IPS-NIHi7 (cell line): ENCODE measurements around the gene NOS1AP.

Experiments used
- DNase-seq: peaks from one replicate; pipeline ENCODE4 v3.0.0; 2012; ENCODE audit warnings: mixed read lengths; ENCODE audit errors: extremely low spot score

The NOS1AP gene

DNA sequence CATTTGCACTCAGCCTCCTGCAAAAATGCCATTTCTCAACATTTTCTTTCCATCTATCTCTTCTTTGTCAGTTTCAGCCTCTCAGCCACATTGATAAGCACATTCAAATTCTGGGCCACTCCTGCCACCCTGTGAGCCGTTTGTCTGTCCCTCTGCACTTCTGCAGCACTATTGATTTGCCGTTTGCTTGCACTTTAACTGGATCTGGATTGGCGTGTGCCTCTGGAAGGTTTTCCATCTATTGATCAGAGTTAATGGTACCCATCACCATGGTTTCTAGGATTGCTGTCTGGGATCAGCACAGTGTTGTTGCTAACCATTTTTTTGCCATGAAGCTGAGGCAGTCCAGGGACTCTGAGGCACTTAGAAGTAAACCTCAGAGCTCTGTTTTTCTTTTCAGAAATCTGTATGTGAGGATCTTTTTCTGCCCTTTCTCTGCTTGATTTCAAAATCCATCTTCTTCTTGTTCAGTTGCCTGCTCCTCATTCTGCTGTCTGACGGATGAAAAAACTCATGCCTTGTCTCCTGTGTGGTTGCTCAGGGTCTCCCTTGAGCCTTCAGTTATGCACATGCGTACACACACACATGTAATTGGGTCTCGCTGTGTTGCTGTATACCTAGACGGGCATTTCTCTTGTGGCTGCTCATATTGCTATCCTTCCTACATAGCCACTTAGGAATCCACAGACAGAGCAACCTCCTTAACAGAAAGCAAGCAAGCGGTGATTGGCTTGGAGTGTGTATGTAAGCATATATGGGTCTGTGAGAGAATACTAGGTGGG is 67.9 kb downstream of the NOS1AP start:
- no peak for DNase-seq

DNA sequence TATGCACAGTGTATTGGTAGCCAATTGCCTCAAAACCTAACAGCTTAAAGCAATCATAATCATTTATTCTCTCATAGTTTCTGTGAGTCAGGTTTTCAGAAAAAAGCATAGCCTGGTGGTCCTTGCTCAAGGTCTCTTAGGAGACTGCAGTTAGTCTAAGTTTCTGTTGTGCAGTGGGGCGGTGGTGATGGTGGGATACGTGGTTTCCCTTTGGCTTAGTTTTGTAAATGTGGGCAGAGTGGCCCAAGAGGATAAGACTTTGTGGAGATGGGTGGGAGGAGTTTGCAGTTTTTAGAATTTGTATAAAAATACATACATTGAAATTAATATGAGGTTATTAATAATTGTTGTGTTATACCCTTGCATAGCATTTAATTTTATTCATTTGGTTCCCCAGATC is 68.6 kb downstream of the NOS1AP start:
- DNase-seq = no peak

DNA sequence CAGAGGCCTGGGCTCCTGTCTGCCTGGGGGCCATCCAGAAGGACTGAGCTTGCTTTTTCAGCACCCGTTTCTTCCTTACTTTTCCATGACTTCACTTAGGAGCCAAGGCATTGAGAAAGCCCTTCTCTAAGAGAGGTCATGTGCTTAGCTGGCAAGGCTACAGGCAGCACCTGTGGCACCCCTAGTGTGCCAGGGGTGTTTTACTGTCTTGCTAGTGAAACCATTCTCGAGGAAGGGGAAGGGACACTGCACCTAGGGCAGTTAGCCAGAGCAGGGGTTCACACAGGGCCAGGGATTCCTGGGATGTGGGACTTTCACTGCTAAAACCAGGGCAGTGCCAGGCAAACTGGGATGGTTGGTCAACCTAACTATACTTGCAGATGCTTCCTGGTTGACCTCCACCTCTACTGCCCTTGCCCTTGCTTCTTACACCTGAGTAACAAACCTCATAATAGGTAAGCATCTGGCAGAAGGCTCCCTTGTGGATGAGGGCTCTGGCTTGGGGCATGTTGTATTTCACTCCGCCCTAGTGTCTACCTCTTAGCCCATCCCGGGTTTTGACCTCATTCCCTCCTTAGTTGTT is 69.2 kb downstream of the NOS1AP start:
- DNase-seq = no peak

DNA sequence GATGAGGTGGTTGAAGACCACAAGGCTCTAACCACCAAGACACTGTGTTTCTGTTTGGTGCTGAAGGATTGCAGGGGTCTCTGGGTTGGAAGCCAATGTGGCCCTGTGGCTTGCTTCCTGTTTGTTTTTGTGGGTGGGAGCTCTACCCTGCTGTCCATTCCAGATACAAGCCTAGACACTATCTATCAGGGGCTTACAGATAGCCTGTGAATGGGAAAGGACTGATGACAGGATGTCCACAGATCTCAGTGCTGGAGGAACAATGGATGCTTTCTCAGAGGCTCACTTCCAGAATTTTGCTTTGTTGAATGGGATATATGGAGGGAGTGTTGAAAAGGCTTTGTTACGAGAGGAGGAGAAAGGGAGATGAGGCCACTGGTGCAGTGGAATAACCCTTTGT is 69.7 kb downstream of the NOS1AP start:
- no peak for DNase-seq

DNA sequence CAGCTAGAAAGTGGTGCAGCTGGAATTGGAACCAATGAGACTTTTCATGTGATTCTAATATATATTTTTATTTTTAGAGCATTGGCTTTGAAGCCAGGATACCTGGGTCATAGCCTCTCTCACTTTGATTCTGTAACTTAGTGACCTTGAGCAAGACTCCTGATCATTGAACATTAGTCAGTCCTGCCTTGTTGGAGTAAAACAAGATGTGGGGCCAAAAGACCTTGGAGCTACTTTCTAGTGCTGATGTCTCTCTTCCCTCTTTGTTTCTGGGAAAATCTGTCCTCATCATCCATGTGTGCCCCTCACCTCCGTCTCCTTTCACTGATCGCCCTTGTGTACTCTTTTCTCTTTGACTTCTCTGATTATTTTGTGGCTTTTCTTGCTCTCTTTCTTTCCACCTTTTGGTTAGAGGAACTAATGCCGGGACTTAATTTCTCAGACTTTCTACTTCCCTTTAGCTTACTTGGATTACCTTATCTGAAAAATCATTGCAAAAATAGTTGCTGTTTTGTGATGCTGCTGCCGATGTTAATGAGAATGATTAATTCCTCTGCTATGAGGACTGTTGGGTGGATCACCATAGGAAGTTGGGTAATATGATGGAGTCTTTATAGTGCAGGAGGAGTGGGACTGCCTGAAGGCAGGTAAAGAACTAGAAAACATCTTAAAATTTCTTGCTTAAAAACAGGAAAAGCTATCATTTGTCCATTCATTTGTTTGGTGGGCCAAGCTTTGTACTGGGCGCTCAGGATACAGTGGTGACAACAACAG is 72.0 kb downstream of the NOS1AP start:
- no peak for DNase-seq

DNA sequence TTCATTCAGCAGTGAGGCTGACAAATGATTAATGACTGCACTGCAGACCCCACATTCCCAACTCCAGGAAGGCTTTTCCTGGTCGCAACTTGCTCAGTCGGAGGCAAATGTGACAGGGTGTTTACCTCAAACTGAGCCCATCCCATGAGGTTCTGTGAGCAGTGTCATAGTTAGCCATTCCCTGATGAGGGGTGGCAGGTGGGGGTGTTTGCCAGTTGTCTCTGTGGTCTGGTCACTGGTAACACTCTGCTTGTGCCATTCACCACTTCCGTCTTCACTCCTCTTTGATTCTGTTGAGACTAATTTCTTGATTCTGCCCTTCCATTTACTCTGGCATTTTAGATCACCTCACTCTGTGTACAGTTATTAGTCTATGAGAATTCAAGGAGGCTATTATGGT is 73.5 kb downstream of the NOS1AP start:
- DNase-seq = no peak

DNA sequence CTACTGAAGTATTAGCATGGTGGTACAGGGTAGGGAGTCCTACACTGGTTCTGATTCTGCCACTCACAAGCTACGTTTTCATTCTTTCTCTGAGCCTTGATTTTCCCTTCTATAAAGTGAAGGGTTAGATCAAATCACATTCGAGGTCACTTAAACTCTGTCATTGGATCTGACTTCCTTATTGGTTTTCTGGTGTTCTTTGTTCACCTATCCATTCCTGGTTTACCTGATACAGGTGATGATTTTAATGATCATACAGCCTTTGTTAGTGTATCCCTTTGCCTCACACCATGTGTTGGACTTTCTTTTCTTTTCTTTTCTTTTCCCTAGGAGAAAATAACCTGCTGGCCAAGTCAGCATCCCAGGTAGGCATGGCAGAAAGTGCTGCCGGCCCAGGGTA is 74.8 kb downstream of the NOS1AP start:
- DNase-seq = no peak

DNA sequence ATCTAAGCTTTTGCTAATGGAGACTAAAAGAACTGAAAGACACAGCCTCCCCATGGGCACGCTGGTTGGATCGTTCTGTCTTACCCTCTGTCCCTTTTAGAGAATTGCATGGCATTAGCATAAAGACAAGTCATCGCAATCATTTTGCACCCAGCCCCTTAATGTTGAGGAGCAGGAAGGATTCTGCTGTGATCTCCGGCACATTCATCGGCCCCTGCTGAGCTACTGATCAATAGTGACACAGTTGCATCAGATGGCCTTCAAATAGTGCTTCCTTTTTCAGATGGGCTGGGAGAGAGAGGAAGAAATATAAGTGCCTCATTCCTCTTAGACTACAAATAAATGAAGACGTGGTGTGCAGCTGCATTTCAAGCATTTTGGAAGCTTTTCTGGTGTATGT is 75.4 kb downstream of the NOS1AP start:
- DNase-seq = peak; percentile 42

DNA sequence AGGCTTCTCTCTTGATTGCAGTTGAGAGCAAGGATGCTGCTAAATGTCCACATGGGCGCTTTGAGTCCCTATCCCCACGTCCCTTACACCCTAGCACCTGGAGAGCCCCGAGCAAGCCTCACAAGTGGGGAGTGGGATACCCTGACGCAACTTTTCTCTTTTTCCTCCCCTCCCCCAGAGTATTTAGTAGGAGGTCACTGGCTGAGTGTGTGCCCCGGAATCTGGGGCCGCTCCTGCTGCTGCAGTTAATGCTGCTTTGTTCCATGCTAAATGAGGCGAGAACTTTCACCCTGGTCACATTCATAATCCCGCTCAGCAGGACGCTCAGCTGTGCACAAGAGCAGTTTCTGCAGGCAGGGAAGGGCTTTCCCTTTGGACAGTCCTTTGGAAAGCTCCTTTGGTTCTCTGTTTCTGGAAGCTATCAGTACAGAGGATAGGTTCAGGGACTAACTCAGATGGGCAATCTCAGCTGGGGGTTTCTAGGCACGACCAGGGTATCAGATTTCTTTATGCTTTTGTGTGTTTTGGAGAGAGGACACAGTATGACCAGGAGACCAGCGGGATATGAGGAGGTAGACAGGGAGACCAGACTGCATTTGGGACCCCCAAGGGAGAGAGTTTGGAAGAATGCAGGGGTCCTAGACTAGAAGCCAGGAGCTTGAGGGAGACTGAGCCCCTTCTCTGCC is 75.9 kb downstream of the NOS1AP start:
- DNase-seq = peak; percentile 41

DNA sequence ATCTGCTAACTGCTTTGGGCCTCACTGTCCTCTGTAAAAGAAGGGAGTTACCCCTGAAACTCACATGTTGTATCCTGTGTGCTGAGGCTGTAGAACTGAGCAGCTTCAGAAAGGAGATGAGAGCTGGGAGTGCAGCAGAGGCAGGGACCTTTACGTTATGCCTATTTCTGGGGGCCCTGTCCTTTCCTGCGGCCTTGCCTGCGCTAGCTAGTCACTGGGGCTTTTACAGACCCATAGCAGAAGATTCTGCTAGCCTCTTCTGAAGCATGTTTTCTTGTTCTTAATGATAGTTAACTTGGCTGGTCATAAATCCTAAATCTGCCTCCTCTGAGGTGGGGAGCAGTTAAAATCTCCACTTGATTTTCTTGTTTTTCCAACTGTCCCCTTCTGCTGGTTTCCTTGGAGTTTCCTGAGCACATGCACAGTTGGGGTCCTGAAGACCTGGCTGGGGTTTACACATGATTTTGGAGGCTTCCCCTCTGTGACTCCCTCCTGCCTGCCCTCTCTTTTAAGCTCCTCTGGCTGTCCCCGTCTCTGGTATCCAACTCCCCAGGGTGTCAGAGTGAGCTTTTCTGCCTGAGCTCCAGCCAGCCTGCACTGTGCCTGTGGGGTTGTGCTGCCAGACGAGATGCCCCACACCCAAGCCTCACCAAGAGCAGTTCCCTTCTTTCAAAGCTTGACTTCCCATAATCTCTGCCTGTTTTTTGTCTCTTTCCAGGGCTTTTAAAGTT is 76.6 kb downstream of the NOS1AP start:
- DNase-seq = peak; percentile 25

DNA sequence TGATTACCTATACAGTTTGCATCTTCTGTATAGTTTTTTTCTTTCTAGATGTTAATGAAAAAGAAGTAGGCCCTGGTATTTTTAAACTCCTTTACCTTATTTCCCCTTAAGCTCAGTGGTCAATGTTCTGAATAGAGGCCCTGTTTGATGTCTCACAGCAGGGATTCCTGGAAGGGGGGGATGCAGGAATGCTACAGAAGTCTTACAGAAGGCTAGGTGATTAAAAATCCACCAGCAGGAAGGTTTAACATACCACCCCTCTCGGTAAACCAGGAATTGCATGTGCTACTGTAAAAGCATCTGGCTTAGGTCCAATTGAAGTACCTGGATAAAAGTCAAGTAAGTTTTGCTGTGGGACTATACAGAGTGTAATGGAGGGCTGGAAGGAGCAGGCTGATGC is 78.3 kb downstream of the NOS1AP start:
- peak; percentile 75 for DNase-seq

DNA sequence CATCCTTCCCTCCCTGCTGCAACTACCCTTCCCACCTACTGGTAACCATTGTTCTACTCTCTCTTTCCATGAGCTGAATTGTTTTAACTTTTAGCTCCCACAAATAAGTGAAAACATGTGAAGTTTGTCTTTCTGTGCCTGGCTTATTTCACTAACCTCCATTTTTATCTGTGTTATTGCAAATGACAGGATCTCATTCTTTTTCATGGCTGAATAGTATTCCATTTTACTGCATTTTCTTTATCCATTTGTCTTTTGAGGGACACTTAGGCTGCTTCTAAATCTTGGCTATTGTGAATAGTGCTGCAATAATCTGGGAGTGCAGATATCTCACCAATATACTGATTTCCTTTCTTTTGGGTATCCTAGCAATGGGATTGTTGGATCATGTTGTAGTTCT is 80.6 kb downstream of the NOS1AP start:
- no peak for DNase-seq

DNA sequence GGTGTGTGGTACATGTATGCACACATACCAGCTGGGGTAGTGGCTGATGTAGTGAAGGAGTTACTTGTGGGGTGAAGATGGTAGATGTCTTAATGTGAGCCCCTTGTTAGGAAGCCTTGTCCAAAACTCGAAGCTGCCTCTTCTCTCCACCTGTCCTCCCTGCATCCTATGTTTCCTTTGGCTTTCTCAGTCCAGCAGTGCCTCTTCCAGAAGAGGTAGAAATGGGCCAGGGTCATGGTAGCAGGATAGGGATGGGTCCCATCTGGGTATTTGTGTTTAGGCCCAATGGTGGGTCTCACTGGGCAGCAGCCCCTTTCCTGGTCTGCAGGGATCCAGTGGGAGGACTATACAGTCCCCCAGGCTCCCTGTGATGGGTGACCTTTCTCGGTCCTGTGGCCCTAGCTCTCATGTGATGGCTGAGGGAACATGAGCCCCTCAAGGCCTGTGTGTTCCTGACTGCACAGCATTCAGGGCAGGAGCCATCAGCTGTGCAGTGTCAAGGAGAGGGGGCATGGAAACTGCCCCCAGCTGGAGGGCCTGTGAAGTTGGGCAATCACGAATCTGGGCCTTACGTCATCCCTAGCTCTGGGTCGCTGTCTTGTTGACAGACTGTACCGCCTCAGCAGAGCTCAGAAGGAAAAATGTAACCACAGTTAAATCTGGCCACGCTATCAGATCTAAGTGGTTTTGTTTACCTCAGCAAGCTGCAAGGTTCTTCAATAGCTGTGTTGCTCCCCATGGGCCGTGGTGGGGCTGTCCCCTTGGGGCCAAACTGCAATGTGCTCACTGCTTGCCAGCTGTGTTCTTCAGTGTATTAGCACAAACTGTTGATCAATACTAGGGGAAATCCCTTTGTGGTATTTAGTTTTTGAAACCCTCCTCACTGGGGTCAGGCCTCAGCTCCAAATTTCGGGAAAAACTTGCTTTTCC is 82.7 kb downstream of the NOS1AP start:
- DNase-seq = no peak

DNA sequence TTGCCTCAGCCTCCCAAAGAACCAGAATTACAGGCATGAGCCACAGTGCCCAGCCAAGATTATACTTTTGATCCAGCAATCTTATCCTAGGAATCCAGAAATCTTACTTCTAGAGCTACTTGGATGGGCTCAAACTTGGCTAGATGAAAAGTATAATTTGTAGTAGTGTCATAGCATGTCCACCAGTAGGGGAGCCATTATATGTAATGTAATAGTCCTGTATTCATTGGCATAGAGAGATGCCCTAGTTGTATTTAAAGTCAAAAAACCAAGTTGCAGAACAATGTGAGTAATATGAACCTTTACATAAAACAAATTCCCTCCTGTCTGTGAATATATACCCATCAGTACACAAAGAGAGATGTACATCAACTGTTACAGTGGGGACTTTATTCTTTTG is 83.9 kb downstream of the NOS1AP start:
- no peak for DNase-seq

DNA sequence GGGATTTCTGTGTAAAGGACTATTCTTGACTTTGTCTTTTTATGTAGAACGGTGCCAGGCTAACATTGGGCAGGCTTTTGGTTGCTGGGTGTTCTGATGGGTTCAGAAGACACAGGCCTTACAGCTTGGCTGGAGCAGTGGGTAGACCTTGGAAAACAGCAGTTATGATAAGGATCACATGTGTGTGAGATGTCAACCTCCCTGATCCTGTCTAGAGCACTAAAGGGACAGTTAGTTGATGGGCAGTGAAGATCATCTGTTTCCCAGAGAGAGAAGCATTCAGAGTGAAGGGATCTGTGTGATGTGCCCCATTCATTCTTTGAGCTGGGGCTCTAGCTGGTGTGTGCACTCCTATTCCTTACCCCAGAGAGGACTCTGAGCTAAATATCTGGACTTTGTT is 88.0 kb downstream of the NOS1AP start:
- DNase-seq = no peak

DNA sequence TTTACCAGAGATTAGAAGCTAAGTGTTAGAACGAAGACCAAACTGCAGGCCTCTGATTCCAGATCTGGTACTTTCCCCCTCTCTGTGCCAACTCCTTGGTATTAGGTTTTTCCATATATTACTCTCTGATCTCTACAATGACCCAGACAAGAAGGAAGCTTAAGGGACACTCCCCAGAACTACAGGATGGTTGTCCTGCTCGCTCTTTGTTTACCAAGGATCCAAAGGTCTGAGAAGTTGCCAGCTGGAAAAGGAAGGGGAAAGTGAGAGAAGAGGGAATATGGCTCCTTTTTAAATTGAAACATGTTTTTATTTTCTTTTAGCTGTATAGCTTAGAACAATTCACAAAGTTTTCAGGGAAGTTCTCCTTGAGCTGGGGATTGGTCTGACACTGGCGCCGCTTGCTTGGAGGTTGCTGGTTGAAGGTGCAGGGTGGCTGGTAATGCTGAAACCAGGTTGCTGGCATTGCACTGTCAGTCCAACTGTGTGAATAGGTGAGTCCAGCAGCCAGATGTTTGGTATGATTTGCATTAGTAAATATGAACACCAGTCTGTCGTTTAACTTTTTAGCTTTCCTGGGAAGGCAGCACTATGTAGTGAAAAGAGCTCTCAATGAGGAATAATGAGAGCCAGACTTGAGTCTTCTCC is 89.3 kb downstream of the NOS1AP start:
- no peak for DNase-seq

DNA sequence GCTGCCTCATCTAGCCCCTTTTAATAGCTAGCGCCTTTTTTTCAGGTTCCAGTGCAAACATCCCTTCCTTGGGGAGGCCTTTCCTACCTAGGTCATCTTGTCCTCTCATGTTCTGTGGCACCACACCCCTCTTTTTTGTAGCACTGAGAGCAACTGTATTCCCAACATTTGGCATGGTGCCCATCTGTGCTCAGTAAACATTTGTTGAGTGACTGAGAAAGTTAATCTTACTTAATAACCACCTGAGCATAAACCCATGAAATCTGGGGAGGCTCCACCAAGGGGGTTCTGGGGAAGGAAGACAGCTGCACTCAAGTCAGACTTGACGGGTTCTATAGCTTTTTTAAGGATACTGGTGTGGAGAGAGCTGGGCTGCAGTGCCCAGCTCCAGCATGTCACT is 90.0 kb downstream of the NOS1AP start:
- DNase-seq = no peak

DNA sequence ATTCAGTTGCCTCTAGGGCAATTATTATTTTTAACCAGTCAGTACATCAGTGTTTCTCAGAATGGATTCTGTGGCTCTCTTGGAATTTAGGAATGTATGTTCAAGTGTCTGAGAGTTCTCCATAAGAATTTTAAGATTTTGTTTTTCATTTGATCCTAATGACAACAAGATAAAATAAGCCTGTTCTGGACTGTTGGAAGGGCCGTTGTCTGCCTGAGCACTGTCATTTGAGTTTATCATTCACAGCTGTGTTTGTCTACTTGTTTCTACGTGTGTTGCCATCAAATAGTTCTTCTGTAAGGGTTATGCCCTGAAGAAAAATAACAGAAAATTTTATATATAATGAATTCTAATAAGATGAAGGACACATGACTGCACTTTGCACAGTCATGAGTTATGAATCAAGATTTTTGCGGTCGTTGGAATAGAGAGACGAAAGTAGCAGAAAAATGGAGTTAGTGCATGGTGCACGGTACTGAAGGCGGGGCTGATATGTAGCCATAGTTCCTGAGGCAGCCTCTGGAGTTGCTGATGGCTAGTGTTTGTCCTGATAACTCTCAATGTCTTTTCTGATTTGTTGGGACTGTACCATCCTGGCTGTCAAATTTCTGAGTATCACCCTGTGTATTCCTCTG is 92.5 kb downstream of the NOS1AP start:
- no peak for DNase-seq

DNA sequence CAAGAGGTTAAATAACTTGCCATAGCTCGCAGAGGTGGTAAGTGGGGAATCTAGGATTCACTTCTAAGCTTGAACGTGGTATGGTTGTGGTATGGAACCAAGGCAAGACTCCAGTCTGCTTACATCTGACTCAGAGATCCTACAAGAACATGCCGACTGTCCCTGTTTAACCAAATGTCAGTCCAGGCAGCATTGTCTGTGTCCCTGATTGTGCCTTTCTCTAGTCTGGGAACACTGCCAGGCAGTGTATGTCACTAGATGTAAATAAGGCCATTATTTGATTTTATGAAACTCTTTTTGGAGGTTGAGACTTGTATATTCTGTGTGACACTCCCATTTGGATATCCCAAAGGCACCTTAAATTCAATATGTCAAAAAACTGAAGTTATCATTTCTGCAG is 96.0 kb downstream of the NOS1AP start:
- no peak for DNase-seq
